ENCODE measurements around the gene RAB20.

RAB20 gene

DNA sequence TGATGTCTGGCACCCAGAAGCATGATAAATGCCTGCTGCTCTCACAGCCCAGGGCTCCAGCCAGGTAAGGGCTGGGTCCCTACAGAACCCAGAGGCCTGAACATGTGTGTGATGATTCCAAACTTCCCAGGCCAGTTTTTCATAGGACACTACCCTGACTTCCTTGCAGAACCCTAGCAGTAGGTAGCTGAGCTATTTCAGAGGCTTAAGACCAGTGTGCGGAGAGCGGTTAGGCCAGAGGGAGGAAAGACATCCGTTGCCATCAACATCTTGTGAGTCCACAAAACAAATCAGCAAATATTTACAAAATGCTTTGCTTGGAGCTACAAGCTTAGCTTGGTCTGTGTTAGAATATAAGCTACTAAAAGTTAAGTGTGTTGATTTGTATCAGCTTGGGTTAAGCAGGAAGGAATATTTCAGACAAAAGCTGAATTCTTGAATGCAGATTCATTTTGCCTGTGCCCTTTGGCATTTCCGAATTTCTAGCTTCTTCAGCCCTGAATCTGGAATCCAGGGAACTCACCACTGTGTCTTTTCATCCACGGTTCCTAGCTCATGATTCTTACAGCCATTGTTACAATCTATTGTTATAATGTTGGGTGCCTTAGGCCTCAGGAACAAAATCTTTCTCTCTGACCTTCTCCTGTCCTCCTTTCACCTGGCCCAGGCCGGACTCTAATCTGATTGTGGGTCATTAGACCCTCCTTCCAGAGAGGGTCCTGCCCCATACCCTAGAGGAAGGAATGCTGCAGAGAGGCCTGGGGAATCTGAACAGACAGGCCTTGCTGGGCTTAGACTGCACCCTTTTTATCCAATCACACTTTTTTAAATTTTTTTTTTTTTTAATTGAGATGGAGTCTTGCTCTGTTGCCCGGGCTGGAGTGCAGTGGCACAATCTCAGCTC, 12.4 kb downstream of the RAB20 start:
- TF ChIP-seq, protein P1, sequence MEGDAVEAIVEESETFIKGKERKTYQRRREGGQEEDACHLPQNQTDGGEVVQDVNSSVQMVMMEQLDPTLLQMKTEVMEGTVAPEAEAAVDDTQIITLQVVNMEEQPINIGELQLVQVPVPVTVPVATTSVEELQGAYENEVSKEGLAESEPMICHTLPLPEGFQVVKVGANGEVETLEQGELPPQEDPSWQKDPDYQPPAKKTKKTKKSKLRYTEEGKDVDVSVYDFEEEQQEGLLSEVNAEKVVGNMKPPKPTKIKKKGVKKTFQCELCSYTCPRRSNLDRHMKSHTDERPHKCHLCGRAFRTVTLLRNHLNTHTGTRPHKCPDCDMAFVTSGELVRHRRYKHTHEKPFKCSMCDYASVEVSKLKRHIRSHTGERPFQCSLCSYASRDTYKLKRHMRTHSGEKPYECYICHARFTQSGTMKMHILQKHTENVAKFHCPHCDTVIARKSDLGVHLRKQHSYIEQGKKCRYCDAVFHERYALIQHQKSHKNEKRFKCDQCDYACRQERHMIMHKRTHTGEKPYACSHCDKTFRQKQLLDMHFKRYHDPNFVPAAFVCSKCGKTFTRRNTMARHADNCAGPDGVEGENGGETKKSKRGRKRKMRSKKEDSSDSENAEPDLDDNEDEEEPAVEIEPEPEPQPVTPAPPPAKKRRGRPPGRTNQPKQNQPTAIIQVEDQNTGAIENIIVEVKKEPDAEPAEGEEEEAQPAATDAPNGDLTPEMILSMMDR (conservative IDR thresholded peaks at IDR 0.05; ENCODE audit: low read depth, low read length): peak; percentile 8
- no peak for DNase-seq (ENCODE audit: low read depth)
- no peak overlapping the region for H3K4me3 ChIP-seq (ENCODE audit: low read depth, low read length)

GRCh38 chr13:110546926-110547325, 14.6 kb downstream of the RAB20 start:
- no peak overlapping the region for H3K4me3 ChIP-seq (ENCODE audit: low read depth, low read length)
- peak; percentile 95 for DNase-seq (ENCODE audit: low read depth)
- TF ChIP-seq, protein P1 (conservative IDR thresholded peaks at IDR 0.05; ENCODE audit: low read depth, low read length): no peak

- H3K4me3 ChIP-seq (ENCODE audit: low read depth, low read length): no peak overlapping the region
- no peak for DNase-seq (ENCODE audit: low read depth)
- TF ChIP-seq, protein P1 (conservative IDR thresholded peaks at IDR 0.05; ENCODE audit: low read depth, low read length): no peak
These were observed 15.1 kb downstream of the RAB20 start for GRCh38 chr13:110546378-110546777.

DNA sequence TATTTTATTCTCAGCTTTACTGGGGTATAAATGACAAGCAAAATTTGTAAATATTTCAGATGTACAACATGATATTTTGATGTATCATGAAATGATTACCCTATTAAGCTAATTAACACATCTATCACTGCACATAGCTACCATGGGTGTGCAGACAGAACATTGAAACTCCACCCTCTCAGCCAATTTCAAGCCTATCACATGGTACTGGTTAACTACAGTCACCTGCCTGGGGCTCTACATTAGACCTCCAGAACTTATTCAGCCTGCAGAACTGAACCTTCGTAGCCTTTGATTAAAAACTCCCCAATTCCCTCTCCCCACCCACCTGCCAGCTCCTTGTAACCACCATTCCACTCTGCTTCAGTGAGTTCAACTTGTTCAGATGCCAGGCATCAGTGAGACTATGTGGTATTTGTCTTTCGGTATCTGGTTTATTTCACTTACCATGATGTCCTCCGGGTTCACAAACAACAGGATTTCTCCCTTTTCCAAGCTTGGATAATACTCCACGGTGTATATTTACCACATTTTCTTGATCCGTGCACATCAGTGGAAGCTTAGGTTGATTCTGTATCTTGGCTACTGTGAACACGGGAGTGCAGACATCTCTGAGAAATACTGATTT, 19.2 kb downstream of the RAB20 start:
- DNase-seq (ENCODE audit: low read depth): no peak
- TF ChIP-seq, protein P1 (conservative IDR thresholded peaks at IDR 0.05; ENCODE audit: low read depth, low read length): no peak
- H3K4me3 ChIP-seq (ENCODE audit: low read depth, low read length): no peak overlapping the region

DNA sequence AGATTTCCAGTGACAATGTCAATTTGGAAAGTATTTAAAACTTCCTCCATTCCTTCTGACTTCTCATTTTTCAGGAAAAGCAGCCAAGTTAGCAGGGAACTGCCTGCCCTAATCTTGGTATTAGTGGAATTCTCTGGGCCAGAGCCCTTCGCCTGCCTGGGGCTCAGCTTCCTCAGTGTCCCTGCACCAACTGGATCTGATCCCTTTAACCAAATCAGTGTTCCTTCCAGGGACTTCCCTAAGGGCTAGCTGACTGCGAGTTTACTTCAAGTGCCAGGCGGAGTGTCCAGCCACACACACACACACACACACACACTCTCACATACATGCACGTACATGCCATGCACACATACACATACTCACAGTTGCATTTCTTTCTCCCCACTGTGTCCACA, 20.0 kb downstream of the RAB20 start:
- no peak for DNase-seq (ENCODE audit: low read depth)
- TF ChIP-seq, protein P1 (conservative IDR thresholded peaks at IDR 0.05; ENCODE audit: low read depth, low read length): no peak
- no peak overlapping the region for H3K4me3 ChIP-seq (ENCODE audit: low read depth, low read length)

GRCh38 chr13:110540871-110541525, 20.5 kb downstream of the RAB20 start:
- TF ChIP-seq, protein P1 (conservative IDR thresholded peaks at IDR 0.05; ENCODE audit: low read depth, low read length): no peak
- no peak for DNase-seq (ENCODE audit: low read depth)

More at GRCh38 chr13:110540871-110541525, 20.5 kb downstream of the RAB20 start:
- no peak overlapping the region for H3K4me3 ChIP-seq (ENCODE audit: low read depth, low read length)

Measured in choroid plexus epithelial cell (primary cell).